K562 (cell line): ENCODE data around the gene TXNIP. TPM values are rescaled to one million over a fixed set of nuclear protein-coding genes. Genes with fewer than 3 reads are reported as not detected.

Experiments
- ARID3B ChIP-seq: fragments of 250-450 bp; sonication (Bioruptor Pico); IDR thresholded peaks from 2 replicates; pipeline ENCODE4 v1.4.0; 2020; ENCODE audit warnings: borderline replicate concordance
- CEBPG ChIP-seq, 3 experiments: fragments of 200-800 bp in 1 of 3; sonication (Bioruptor generic) in 1 of 3; sonication (generic) in 1 of 3; formaldehyde crosslinking in 1 of 3; IDR thresholded peaks in 2 of 3; conservative IDR thresholded peaks in 1 of 3; 2 replicates each; pipeline versions ENCODE4 v1.6.1 to v1.8.0; 2016 to 2022; ENCODE audit warnings: missing compliant biosample characterization in 2 of 3, missing genetic modification characterization in 2 of 3, mild to moderate bottlenecking in 1 of 3, missing genetic modification reagents in 1 of 3
- CXXC5 ChIP-seq: fragments of 250-450 bp; sonication (Bioruptor Pico); IDR thresholded peaks from 2 replicates; pipeline ENCODE4 v1.8.0; 2022; ENCODE audit warnings: inconsistent platforms, mild to moderate bottlenecking, moderate library complexity
- EP400 ChIP-seq: fragments of 450-650 bp; IDR thresholded peaks from 2 replicates; pipeline ENCODE4 v1.6.1; 2017; ENCODE audit warnings: antibody characterized with exemption, mild to moderate bottlenecking, moderate library complexity
- ILF3 ChIP-seq: fragments of 450-650 bp; IDR thresholded peaks from 2 replicates; pipeline ENCODE4 v1.6.1; 2018; ENCODE audit warnings: antibody characterized with exemption, mild to moderate bottlenecking, moderate library complexity, borderline replicate concordance
- MLLT1 ChIP-seq, 2 experiments: fragments of 450-650 bp; IDR thresholded peaks; 2 replicates each; pipeline ENCODE4 v1.6.1; 2016
- MXD1 ChIP-seq: fragments of 250-450 bp; sonication (Bioruptor Pico); IDR thresholded peaks from 2 replicates; pipeline ENCODE4 v1.8.0; 2021; ENCODE audit warnings: borderline replicate concordance, mild to moderate bottlenecking, moderate library complexity; ENCODE audit not compliant: poor library complexity, severe bottlenecking
- NFATC3 ChIP-seq: fragments of 450-650 bp; IDR thresholded peaks from 2 replicates; pipeline ENCODE4 v1.6.1; 2017; ENCODE audit warnings: mild to moderate bottlenecking
- REST ChIP-seq, 2 experiments: fragments of 450-650 bp; formaldehyde crosslinking in 1 of 2; IDR thresholded peaks; 2 replicates each; pipeline versions ENCODE4 v1.4.0 to v1.6.1; 2014 to 2020; ENCODE audit warnings: mild to moderate bottlenecking in 2 of 2, borderline replicate concordance in 1 of 2, low read depth in 1 of 2
- RUNX1 ChIP-seq: sonication (generic); IDR thresholded peaks from 2 replicates; pipeline ENCODE4 v1.6.1; 2016; ENCODE audit warnings: antibody characterized with exemption, low read depth
- SIRT6 ChIP-seq: IDR thresholded peaks from one replicate; pipeline ENCODE4 v1.6.1; 2012; ENCODE audit warnings: low read depth, mild to moderate bottlenecking, control low read depth, inconsistent platforms, low read length, moderate library complexity
- SREBF1 ChIP-seq: fragments of 150-350 bp; IDR thresholded peaks from 2 replicates; pipeline ENCODE4 v1.6.1; 2014; ENCODE audit warnings: antibody characterized with exemption, low read depth, low read length, borderline replicate concordance
- TCF7L2 ChIP-seq: fragments of 150-350 bp; IDR thresholded peaks from 2 replicates; pipeline ENCODE4 v1.6.1; 2016; ENCODE audit warnings: low read depth, mild to moderate bottlenecking, low read length, moderate library complexity
- ZBTB17 ChIP-seq: fragments of 450-650 bp; formaldehyde crosslinking; IDR thresholded peaks from 2 replicates; pipeline ENCODE4 v1.4.0; 2020; ENCODE audit warnings: mild to moderate bottlenecking
- ZSCAN29 ChIP-seq: fragments of 450-650 bp; IDR thresholded peaks from 2 replicates; pipeline ENCODE4 v1.6.1; 2017
- polyA plus RNA-seq, 8 experiments: library from polyadenylated mRNA; depleted of rRNA in 4 of 8; stranded (reverse) in 5 of 8; unstranded in 3 of 8; fragments of >200 nt; fragmentation: Nextera tagmentation in 2 of 8; fragmentation: Illumina TruSeq in 1 of 8; extraction: Ambion mirVana in 2 of 8; extraction: Trizol in 1 of 8; gene quantifications; 2 replicates each; pipeline versions ENCODE4 v1.2.1 to v1.2.3, GENCODE V29; 2011 to 2014; ENCODE audit warnings: inconsistent platforms in 1 of 8, missing spikeins in 1 of 8
- total RNA-seq, 7 experiments: library from RNA; depleted of rRNA in 6 of 7; stranded (reverse); fragments of >200 nt in 6 of 7; fragmentation: Illumina TruSeq in 2 of 7; extraction: Trizol in 2 of 7; gene quantifications; 2 replicates each; pipeline versions ENCODE4 v1.2.1 to v1.2.3, GENCODE V29; 2011 to 2021; ENCODE audit warnings: low replicate concordance in 1 of 7
- TF ChIP-seq, protein P1 (sequence below): fragments of 250-450 bp; sonication (Bioruptor Pico); IDR thresholded peaks from 2 replicates; pipeline ENCODE4 v1.8.0; 2022; ENCODE audit warnings: moderate library complexity, mild to moderate bottlenecking, inconsistent platforms

Gene TXNIP
- total and polyA plus RNA-seq, 9 of the 15 experiments (the other 6 are each of a cell fraction or from before 2014, with no cell fraction given): 120 to 499 (median 257) TPM

DNA sequence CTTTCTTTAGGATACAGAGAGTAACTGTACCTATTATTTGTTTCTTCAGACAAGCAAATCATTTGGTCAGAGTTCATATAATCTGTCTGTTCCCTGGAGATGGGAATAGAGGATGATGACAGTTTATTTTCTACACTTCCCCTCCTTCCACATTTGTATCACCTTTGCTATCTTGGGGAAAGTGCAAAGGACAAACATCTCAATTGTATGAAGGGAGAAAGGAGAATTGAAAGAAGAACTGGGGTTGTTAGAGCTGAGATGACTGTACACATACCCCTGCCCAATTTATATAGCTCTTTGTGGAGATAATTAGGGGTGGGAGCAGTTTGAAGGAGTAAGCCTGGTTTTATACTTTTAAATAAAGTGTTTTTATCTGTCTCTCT, 17.9 kb downstream of the TXNIP start (continued):
- TF ChIP-seq REST (IDR thresholded peaks at IDR 0.05; ENCODE audit: borderline replicate concordance) (no peak), REST (CRISPR knock-in tag; IDR thresholded peaks at IDR 0.05; ENCODE audit: low read depth) (no peak), EP400 (no peak), MLLT1 (IDR thresholded peaks at IDR 0.05) (no peak), MXD1 (CRISPR knock-in tag) (no peak), CEBPG (CRISPR knock-in tag; IDR thresholded peaks at IDR 0.05) (no peak), CEBPG (tag; conservative IDR thresholded peaks at IDR 0.05 in 1 of 2, IDR thresholded peaks at IDR 0.05 in 1 of 2) (0 out of 4 replicates have a peak, but pooled peaks of 1 of the 2 experiments have one; percentile 25), NFATC3 (no peak), ARID3B (no peak), ILF3 (no peak), SREBF1 (no peak), ZSCAN29 (no peak), SIRT6 (no peak), TCF7L2 (no peak), ZBTB17 (CRISPR knock-in tag) (no peak), RUNX1 (no peak), CXXC5 (no peak)
- TF ChIP-seq, protein P1, sequence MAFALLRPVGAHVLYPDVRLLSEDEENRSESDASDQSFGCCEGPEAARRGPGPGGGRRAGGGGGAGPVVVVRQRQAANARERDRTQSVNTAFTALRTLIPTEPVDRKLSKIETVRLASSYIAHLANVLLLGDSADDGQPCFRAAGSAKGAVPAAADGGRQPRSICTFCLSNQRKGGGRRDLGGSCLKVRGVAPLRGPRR (CRISPR knock-in tag): no peak
